Duodenal mucosa (tissue), 2 donors: ENCODE data around the gene SLC6A8.

Source experiments
- H3K27ac ChIP-seq: one replicate; pipeline ENCODE4 v1.7.0; 2013; ENCODE audit warnings: low read depth, low read length
- H3K27me3 ChIP-seq, 2 donors: one replicate each; pipeline ENCODE4 v1.7.0; 2013; ENCODE audit warnings: low read length in 2 of 2, control low read depth in 1 of 2; ENCODE audit not compliant: insufficient read depth in 2 of 2, control insufficient read depth in 1 of 2
- H3K36me3 ChIP-seq, 2 donors: one replicate each; pipeline ENCODE4 v1.7.0; 2013; ENCODE audit warnings: low read length in 2 of 2, control low read depth in 1 of 2; ENCODE audit not compliant: insufficient read depth in 2 of 2, control insufficient read depth in 1 of 2
- H3K4me1 ChIP-seq, 2 donors: one replicate each; pipeline ENCODE4 v1.7.0; 2013; ENCODE audit warnings: low read length in 2 of 2, control low read depth in 1 of 2; ENCODE audit not compliant: insufficient read depth in 2 of 2, control insufficient read depth in 1 of 2
- H3K4me3 ChIP-seq, 2 donors: one replicate each; pipeline ENCODE4 v1.7.0; 2013; ENCODE audit warnings: low read length in 2 of 2, low read depth in 1 of 2
- H3K9ac ChIP-seq, 2 donors: one replicate each; pipeline ENCODE4 v1.7.0; 2013; ENCODE audit warnings: low read length in 2 of 2, low read depth in 1 of 2
- H3K9me3 ChIP-seq, 2 donors: one replicate each; pipeline ENCODE4 v1.7.0; 2013; ENCODE audit warnings: low read length in 2 of 2, control low read depth in 1 of 2; ENCODE audit not compliant: control insufficient read depth in 1 of 2

The SLC6A8 gene

GRCh38 chrX:153709726-153710674 is 22.3 kb downstream of the SLC6A8 start:
- Histone ChIP-seq H3K9me3 (no peaks in the 10 kb centered on the region), H3K9ac (no peak overlapping the region), H3K4me3 (no peak overlapping the region), H3K27me3 (no peaks in the 10 kb centered on the region), H3K36me3 (peaks cover 7 to 26% of the 10 kb centered on the region in 2 donors), H3K4me1 (peaks cover 0 to 4% of the 10 kb centered on the region in 2 donors), H3K27ac (no peak overlapping the region)

DNA sequence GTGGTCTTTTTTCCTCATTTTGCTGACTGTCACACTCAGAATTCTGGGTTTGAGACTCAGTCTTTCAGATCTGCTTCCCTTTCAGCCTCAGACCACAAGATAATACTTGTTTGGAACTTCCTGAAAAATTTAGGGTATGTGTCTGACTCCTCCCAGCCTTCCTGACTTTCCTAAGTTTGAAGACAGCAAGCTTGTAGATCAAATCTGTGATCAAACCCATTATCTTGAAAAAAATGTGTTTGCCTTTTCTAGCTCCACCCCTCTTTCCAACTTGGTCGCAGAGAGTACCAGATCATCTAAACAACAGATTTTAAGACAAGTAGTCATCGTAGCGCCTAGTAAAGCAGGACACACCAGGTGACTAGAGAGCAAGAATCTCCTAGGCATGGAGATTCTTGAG is 26.5 kb downstream of the SLC6A8 start:
- no peaks in the 10 kb centered on the region for H3K27me3 ChIP-seq
- H3K4me1 ChIP-seq: no peaks in the 10 kb centered on the region
- peaks cover 15 to 47% of the 10 kb centered on the region in 2 donors for H3K36me3 ChIP-seq
- no peak overlapping the region for H3K4me3 ChIP-seq
- H3K9me3 ChIP-seq: no peaks in the 10 kb centered on the region
- no peak overlapping the region for H3K9ac ChIP-seq
- no peak overlapping the region for H3K27ac ChIP-seq

DNA sequence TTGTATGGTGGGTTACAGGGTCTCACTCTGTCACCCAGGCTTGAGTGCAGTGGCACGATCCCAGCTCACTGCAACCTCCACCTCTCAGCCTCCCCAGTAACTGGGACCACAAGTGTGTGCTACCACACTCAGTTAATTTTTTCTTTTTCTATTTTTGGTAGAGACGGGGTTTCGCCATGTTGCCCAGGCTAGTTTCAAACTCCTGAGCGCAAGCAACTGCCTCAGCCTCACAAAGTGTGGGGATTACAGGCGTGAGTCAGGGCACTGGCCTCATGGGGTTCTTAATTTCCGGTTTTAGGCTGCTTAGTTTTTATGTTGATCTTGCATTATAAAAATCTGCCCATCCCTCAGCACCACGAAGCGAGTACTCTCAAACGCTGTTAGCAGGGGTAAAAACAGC is 29.7 kb downstream of the SLC6A8 start:
- peaks cover 5 to 6% of the 10 kb centered on the region in 2 donors for H3K4me1 ChIP-seq
- H3K9me3 ChIP-seq: no peaks in the 10 kb centered on the region
- H3K27me3 ChIP-seq: no peaks in the 10 kb centered on the region
- no peak overlapping the region for H3K9ac ChIP-seq
- H3K4me3 ChIP-seq: no peak overlapping the region
- peaks cover 23 to 54% of the 10 kb centered on the region in 2 donors for H3K36me3 ChIP-seq
- H3K27ac ChIP-seq: no peak overlapping the region

DNA sequence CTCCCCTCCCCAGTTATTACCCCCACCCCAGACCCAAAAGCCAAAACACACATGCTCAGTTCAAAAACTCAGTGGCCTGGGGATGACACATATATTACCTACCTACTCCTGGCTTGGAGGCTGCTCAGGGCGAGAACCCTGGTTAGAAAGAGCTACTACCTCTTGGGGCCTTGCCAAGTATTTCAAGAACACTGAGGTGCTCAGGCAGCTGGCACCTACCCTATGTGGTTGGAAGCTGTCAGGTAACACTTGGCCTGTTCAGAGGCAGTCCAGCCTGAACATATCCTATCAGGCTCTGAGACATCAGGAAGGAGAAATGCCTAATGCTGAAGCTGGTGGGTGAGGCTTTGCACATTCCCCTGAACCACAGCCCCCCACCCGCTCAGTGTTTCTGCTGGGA is 31.5 kb downstream of the SLC6A8 start:
- H3K36me3 ChIP-seq: peaks cover 23 to 47% of the 10 kb centered on the region in 2 donors
- H3K9ac ChIP-seq: no peak overlapping the region
- no peak overlapping the region for H3K4me3 ChIP-seq
- no peak overlapping the region for H3K27ac ChIP-seq
- H3K9me3 ChIP-seq: no peaks in the 10 kb centered on the region
- H3K4me1 ChIP-seq: peaks cover 13 to 15% of the 10 kb centered on the region in 2 donors
- no peaks in the 10 kb centered on the region for H3K27me3 ChIP-seq

GRCh38 chrX:153719701-153720100 is 32.0 kb downstream of the SLC6A8 start:
- Histone ChIP-seq H3K27ac (no peak overlapping the region), H3K4me3 (no peak overlapping the region), H3K36me3 (peaks cover 19 to 42% of the 10 kb centered on the region in 2 donors), H3K9me3 (no peaks in the 10 kb centered on the region), H3K9ac (no peak overlapping the region), H3K27me3 (no peaks in the 10 kb centered on the region), H3K4me1 (peaks cover 13 to 15% of the 10 kb centered on the region in 2 donors)

- Histone ChIP-seq H3K4me1 (peaks cover 31 to 42% of the 10 kb centered on the region in 2 donors), H3K27ac (no peak overlapping the region), H3K36me3 (peaks cover 11 to 29% of the 10 kb centered on the region in 2 donors), H3K27me3 (no peaks in the 10 kb centered on the region), H3K4me3 (peak overlapping the region; percentile 69 to 70), H3K9me3 (no peaks in the 10 kb centered on the region), H3K9ac (peak overlapping the region; percentile 63 to 76)
Observed at GRCh38 chrX:153722704-153723350, 35.1 kb downstream of the SLC6A8 start.

DNA sequence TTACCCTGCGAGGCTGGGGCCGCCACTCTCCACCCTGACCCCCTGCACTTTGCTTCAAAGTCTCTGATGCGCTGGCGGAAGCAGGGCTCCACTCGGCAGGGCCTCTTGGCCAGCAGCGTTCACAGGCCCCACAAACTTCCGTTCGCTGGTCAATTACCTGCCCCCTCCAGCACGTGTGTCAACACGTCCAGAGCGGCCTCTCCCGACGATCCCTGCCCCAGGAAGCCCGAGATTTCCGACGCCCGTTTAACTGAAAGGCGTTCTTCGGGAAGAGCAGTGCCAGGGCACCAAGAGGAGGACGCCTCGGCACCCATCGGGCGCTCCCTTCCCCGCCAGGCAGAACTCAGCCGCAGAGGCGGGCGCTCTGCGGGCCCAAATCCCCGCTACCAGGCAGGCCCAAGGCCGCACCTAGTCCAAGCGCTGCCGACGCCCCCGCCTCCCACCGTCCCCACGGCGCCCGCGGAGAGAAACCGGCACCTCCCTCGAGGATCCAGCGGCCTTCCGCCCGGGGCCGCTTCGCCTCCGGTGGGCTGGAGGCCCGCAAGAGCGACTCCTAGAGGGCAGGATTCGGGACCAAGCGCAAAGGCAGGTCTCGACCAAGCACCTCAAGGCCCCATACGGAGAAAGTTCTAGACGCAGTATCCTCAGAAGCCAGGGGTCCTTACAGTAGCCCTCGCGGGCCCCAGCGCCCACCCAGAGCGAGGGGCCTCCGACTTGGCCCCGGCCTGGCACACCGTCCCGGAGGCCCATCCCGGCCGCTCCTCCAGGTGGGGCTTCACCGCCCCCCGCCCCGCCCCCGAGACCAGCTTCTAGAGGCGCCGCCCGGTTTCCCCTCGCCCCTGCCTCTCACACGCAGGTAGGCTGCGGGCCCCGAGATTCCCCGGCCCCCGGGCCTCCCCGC is 35.9 kb downstream of the SLC6A8 start:
- no peaks in the 10 kb centered on the region for H3K9me3 ChIP-seq
- H3K27ac ChIP-seq: peak overlapping the region; percentile 78
- peak overlapping the region; percentile 69 to 70 for H3K4me3 ChIP-seq
- H3K4me1 ChIP-seq: peaks cover 36 to 49% of the 10 kb centered on the region in 2 donors
- H3K36me3 ChIP-seq: peaks cover 11 to 24% of the 10 kb centered on the region in 2 donors
- no peaks in the 10 kb centered on the region for H3K27me3 ChIP-seq
- H3K9ac ChIP-seq: peak overlapping the region; percentile 63 to 76

GRCh38 chrX:153724252-153725038 is 36.7 kb downstream of the SLC6A8 start, which contains the start of the genes ABCD1 and BCAP31:
Gene ABCD1, plus strand, starts transcription at chrX:153724856. Its CDS starts 411 bp downstream, at chrX:153725267.
Gene BCAP31, minus strand, starts transcription at chrX:153724387. Its CDS starts 1,143 bp downstream, at chrX:153723244.
- Histone ChIP-seq H3K4me3 (peak within 1 kb of the TSS; percentile 69 to 70), H3K27ac (peak within 1 kb of the TSS; percentile 78), H3K9me3 (no peaks in the 10 kb centered on the region), H3K36me3 (peaks cover 6 to 16% of the 10 kb centered on the region in 2 donors), H3K4me1 (peaks cover 36 to 49% of the 10 kb centered on the region in 2 donors), H3K27me3 (no peaks in the 10 kb centered on the region), H3K9ac (peak within 1 kb of the TSS; percentile 65 to 76)
